HTERT RPE-1 (cell line): ENCODE data around the gene NID1.
"Not testable (repeated sequence)": the region's sequence is repeated elsewhere in the genome, so short reads cannot be mapped to it uniquely, and the experiment has no call there.

Experiments
- in situ Hi-C: fragments of 300-500 bp; cut with MboI; formaldehyde crosslinking; loops from 4 replicates; pipeline ENCODE4 v1.14.3; 2020; ENCODE audit warnings: low sequenced_read_pairs

NID1 gene

DNA sequence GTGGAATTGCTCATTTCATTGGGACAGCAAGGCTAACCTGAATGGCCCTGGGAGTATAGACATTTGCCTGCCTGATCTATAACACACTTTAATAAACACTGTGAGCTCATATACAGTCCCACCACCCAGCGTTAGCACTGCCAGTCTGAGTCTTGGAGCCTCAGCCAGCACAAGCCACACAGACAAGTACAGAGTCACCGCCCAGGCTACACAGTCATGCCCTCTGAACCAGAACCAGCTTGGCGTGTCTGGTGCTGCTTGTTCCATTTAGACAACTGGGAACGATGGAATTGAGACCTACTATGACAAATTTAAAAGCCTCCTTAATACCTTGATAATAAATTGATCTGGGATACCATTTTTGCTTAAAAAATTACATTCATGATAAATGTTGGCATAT, 31.6 kb downstream of the NID1 start:
- in situ Hi-C loops: no loop called here

DNA sequence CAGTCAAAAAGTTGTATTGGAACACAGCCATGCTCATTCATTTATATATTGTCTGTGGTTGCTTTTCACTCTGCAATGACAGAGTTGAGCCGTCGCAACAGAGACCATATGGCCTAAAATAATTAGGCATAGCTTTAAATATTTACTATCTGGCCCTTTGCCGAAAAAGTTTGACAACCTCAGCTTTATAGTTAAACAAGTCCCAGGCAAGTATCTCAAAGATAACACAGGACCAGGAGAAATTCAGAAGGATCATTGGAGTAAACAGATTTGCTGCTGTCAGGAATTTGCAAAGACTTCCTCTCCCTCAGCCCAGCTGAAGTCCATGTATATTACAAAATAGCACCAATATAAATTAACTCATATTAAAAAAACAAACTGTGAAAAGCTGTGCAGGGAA, 34.4 kb downstream of the NID1 start:
- in situ Hi-C loops: no loop called here

DNA sequence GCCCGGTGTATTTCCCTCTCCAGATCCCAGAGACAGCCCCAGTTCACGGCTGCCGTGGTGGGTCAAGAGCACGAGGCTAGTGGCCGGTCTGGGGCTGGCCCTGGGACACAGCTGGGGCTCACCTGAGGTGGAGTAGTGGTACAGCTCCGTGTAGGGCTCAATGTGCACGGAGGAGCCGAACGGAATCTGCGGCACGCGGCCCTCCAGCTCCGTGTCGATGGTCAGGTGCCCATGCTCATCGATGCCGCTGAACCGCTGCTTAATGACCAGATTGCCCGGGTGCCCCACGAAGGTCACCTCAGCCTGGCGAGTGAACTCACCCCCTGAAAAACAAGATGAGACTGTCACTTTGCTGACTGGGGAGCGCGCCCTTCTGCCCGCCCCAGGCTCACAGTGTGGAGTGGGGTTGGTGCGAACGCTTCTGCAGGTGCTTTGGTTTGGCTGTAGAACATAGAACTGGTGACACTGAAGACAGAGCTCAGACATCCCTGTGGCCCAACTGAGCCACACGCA, 35.4 kb downstream of the NID1 start:
- in situ Hi-C loops: no loop called here

DNA sequence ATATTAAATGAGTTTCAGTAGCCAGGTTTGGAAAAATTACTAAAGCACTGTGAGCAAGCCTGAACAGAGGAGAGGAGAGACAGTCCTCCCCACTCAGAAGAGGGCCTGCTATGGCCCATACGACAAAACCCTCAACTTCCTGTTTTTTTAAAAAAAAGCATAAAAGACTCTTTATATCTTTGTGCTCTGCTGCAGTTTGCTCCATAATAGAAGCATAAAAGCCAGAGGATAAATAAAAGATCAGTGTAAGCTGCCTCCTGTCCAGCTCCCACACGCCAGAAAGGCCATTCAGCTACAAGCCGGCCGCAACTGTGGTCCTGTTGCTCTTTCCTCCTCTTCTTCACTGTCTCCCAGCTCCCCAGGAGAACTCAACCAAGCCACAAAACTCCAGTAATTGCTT, 37.8 kb downstream of the NID1 start:
- in situ Hi-C loops: no loop called here

- in situ Hi-C loops: no loop called here
These were observed 39.1 kb downstream of the NID1 start for GRCh38 chr1:236025836-236026235.

DNA sequence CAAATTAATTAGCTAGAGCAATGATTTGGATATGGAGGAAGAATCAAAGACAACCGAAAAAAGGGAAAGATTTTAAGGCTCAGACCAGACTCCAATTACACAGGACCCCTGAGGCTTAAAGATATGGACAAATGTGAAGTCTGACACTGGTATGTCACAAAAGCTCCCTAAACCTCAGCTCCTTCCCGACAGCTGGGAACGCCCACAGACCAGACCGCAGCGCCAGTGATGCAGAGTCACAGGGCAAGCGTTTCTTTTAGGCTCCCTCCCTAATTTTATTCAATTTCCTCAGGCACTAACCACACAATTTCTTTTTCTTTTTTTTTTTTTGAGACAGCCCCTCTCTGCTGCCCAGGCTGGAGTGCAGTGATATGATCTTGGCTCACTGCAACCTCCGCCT, 40.2 kb downstream of the NID1 start:
- in situ Hi-C loops: no loop called here

DNA sequence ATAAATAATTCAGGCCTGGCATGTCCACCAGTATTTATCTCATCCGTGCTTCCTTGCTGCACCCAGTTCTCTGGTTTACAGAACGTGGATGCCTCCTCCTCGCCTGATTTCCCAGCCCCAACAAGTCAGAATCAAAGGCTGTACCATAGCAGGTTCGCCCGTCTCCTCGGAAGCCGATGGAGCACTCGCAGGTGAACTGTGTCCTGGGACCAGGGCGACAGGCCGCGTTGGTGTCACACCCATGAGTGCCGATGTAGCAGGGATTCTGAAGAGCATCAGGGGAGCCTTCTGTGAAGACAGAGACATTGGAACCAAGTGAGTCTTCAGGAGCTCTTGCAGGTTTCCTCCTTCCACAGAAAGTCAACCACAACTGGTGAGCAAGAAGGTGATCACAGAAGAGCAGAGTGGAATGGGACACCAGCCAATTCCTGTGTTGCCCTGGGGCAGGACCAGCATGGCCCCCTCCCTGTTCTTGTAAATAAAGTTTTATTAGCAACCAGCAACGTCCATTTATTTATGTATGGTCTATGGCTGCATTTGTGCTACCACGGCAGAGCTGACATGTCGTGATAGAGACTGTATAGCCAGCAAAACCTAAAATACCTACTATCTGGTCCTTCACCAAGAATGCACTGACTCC, 40.8 kb downstream of the NID1 start:
- in situ Hi-C loops: no loop called here

DNA sequence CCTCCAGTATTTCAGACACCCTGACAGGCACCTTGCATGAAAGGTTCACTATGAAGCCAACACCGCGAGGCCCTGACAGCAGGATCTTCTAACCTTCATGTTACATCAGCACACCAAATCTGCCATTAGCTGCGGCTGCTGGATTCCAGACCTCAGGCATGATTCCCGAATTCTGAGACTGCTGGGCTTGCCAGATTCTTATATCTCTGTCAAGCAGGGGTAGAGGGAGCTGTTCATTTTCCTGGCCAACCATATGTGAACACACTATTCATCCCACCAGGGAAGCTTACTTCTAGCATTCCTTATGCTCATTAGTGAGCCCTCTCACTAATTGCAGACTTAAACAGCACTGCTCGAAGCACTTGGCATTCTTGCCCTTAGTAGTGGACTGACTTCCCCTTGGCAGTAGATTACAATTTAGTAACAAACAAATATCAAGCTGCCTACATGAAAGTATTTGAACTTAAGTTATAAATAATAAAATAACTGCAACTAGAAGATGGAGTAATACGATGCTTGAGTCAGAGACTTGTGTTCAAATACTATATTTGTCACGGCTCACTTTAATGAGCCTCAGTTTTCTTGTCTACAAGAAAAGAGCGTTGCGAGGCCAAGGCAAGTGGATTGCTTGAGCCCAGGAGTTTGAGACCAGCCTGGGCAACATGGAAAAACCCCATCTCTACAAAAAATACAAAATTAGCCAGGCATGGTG, 43.3 kb downstream of the NID1 start:
- in situ Hi-C loops: no loop called here

- in situ Hi-C loops: no loop called here
These were observed 44.3 kb downstream of the NID1 start for GRCh38 chr1:236020359-236021219.

DNA sequence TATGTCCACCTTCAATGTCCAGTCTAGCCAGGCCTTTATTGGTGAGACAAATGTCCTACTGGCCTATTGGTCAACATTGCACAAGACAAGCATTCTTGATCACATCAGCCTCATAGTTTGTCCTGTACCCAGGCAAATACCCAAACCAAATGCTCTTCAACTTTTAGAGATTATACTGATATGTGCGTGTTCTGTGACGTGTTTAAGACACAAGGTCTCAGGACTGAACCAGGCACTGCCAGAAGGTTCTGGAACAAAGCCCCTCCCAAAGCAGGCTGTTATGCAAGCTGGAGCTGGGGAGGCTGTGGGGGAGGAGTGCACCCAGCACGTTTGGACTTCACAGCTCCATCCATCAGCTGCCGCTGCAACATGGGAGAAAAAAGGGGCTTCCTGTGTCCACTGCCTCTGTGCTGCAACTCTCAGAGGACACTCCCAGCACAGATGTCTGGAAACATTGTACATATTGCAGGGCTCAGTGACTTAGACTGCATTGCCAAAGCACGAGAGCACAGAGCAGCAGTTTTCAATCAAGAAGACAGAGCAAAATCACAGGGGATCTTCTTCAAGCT, 45.9 kb downstream of the NID1 start:
- in situ Hi-C loops: no loop called here

DNA sequence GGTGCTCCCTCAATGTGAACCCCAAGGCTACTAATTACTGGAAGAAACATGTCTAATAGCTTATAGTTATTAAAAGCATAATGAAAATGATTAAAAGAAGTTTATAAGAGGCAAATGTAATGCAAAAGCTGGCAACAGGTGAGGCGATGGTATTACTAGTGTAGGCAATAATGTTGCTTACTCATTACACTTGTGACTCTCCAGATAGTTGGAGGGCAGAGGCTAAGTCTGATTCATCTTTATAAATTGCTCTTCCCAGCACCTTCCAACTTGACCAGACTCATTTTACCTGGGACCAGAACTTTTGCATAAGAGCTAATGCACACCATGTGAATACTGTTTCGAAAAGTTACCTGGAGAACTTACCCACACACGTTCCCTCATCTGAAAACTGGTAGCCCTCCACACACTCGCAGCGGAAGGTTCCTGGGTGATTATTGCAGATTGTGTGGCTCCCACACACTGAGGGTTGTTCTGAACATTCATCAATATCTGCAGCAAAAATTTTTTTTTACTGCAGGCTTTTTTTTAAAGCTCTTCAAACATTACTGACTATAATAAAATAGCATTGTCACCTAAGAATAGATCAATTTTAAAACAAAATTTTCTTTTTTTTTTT, 48.0 kb downstream of the NID1 start:
- in situ Hi-C loops: no loop called here

- in situ Hi-C loops: no loop called here
These were observed 48.8 kb downstream of the NID1 start for GRCh38 chr1:236016083-236016482.

GRCh38 chr1:236015539-236015938, 49.4 kb downstream of the NID1 start:
- in situ Hi-C loops: no loop called here

DNA sequence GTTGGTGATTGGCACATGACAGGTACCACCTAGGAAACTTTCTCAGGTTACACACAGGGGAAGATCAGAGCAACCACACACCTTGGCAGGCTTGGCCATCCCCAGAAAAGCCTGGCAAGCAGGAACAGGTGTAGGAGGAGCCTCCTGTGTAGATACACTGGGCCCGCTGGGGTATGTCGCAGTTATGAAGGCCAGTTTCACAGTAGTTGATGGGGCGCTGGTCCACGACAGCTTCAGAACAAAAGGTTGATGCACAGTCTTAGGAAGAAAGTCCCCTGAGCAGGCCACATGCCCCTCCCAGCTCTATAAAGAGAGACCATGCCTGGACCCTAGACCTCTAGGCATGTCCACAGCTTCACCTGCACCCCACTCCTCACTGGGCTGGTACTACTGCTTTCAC, 51.6 kb downstream of the NID1 start:
- in situ Hi-C loops: no loop called here

- in situ Hi-C loops: no loop called here
These were observed 53.2 kb downstream of the NID1 start for GRCh38 chr1:236011641-236012040.

DNA sequence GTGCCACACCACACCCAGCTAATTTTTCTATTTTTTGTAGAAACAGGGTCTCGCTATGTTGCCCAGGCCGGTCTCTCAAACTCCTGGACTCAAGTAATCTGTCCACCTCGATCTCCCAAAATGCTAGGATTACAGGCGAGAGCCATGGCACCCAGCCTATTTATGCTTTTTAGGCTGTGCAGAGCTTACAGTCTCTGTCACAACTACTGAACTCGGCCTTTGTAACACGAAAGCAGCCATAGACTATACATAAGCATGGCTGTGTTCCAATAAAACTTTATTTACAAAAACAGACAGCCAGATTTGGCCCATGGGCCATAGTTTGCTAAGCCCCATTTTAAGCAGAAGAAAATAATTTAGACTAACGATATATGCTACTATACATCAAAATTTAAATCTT, 54.4 kb downstream of the NID1 start:
- in situ Hi-C loops: no loop called here

GRCh38 chr1:236009857-236010256, 55.0 kb downstream of the NID1 start:
- in situ Hi-C loops: no loop called here

GRCh38 chr1:236009191-236009590, 55.7 kb downstream of the NID1 start:
- in situ Hi-C loops: no loop called here

- in situ Hi-C loops: no loop called here
These were observed 57.1 kb downstream of the NID1 start for GRCh38 chr1:236007781-236008180.

DNA sequence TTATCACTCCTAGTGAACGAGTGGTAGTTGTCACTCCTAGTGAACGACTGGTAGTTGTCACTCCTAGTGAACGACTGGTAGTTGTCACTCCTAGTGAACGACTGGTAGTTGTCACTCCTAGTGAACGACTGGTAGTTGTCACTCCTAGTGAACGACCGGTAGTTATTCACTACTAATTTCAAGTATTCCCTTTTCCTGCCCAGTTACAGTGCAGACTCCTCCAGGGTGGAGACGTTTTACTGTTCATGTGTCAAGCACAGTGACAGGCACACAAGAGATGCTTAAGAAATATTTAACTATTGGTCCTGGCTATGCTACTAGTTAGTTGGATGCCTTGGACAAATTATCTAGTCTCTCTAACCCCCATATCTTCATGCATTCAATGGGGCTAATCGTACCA, 61.8 kb downstream of the NID1 start:
- in situ Hi-C loops: not testable (repeated sequence)

GRCh38 chr1:236002572-236002971, 62.3 kb downstream of the NID1 start:
- in situ Hi-C loops: no loop called here
